ENCODE data around the gene PTGES. TPM values are rescaled to one million over a fixed set of nuclear protein-coding genes. Genes with fewer than 3 reads are reported as not detected.
A peak's percentile ranks its signal among the peaks of the same experiment; 100 is the strongest.

PTGES gene
- polyA plus RNA-seq, 1 experiment, result 17.0 TPM

GRCh38 chr9:129697656-129698253 is 55.1 kb downstream of the PTGES start:
- POLR2A ChIA-PET, result interaction anchor here (0.6 to 2.8 kb wide), 8 partner anchors 15 to 797 kb away, joined by 3 to 20 read pairs (median 4); partner anchors contain the start of gene ASB6
- no peak for TF ChIP-seq CTCF (IDR thresholded peaks at IDR 0.05; ENCODE audit: low read depth, low read length)
- Histone ChIP-seq H3K4me3 (ENCODE audit: low read depth, low read length) (peak overlapping the region; percentile 58), H3K27ac (ENCODE audit: low read depth, low read length) (peak overlapping the region; percentile 85), H3K9me3 (ENCODE audit: control insufficient read depth, insufficient read depth, low read length) (no peaks in the 10 kb centered on the region), H3K27me3 (ENCODE audit: control insufficient read depth, insufficient read depth, low read length) (no peaks in the 10 kb centered on the region)
- peak; percentile 29 for DNase-seq (ENCODE audit: low read depth, low spot score)
- CTCF ChIA-PET, result interaction anchor here (0.6 to 2.9 kb wide), 6 partner anchors 29 to 1432 kb away, joined by 3 to 27 read pairs (median 3); no protein-coding TSS in a partner anchor

DNA sequence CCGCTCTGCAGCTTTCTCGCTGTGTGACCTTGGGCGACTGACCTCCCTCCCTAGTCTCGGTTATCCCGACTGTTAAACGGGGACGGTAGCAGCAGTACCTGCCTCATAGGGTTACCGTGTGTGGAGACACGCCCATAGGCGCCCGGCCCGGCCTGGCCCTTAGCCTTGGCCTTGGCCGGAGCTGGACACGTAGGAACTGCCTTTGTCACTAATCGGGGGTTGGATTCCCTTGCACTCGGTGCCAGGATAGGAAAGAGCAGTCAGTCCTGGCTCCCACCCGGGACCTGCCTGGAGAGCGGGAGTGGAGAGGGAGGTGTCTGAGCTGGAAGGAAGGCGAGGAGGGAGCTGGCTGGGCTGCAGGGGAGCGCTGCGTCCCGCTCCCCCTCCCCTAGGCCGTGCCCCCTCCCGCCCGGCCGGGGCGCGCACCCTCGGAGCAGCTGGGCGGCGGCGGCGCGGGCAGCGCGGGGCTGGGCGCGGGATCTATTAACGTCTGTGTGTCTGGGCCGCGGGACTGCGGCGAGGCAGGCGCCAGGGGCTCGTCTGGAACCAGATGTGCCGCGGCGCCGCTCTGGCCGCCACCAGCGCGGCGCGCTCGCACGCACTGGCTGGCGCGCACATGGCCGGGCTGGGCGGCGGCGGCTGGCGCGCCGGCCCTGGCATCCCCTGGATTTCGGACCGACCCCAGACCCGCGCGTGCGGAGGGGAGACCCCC is 55.7 kb downstream of the PTGES start:
- Histone ChIP-seq H3K27ac (ENCODE audit: low read depth, low read length) (peak overlapping the region; percentile 85), H3K9me3 (ENCODE audit: control insufficient read depth, insufficient read depth, low read length) (no peaks in the 10 kb centered on the region), H3K4me3 (ENCODE audit: low read depth, low read length) (peak overlapping the region; percentile 58), H3K27me3 (ENCODE audit: control insufficient read depth, insufficient read depth, low read length) (no peaks in the 10 kb centered on the region)
- no peak for TF ChIP-seq CTCF (IDR thresholded peaks at IDR 0.05; ENCODE audit: low read depth, low read length)
- ChIA-PET CTCF (interaction anchor here (0.6 to 2.9 kb wide), 4 partner anchors 29 to 554 kb away, joined by 3 to 27 read pairs (median 5); no protein-coding TSS in a partner anchor), POLR2A (interaction anchor here (0.5 to 2.8 kb wide), 6 partner anchors 16 to 130 kb away, joined by 3 to 20 read pairs (median 6); partner anchors contain the start of gene ASB6)
- no peak for DNase-seq (ENCODE audit: low read depth, low spot score)

- ChIA-PET CTCF (interaction anchor here (1.1 kb wide), 1 partner anchor 31 kb away, joined by 4 read pairs; no protein-coding TSS in a partner anchor), POLR2A (interaction anchor here (1.9 to 2.8 kb wide), 2 partner anchors 17 to 30 kb away, joined by 5 to 20 read pairs; no protein-coding TSS in a partner anchor)
- Histone ChIP-seq H3K4me3 (ENCODE audit: low read depth, low read length) (no peak overlapping the region), H3K9me3 (ENCODE audit: control insufficient read depth, insufficient read depth, low read length) (no peaks in the 10 kb centered on the region), H3K27ac (ENCODE audit: low read depth, low read length) (no peak overlapping the region), H3K27me3 (ENCODE audit: control insufficient read depth, insufficient read depth, low read length) (no peaks in the 10 kb centered on the region)
- no peak for TF ChIP-seq CTCF (IDR thresholded peaks at IDR 0.05; ENCODE audit: low read depth, low read length)
- DNase-seq (ENCODE audit: low read depth, low spot score), result no peak
Observed at GRCh38 chr9:129695870-129696269, 57.0 kb downstream of the PTGES start.

GRCh38 chr9:129694243-129694646 is 58.6 kb downstream of the PTGES start:
- ChIA-PET CTCF (no interaction called here), POLR2A (no interaction called here)
- Histone ChIP-seq H3K4me3 (ENCODE audit: low read depth, low read length) (no peak overlapping the region), H3K9me3 (ENCODE audit: control insufficient read depth, insufficient read depth, low read length) (no peaks in the 10 kb centered on the region), H3K27me3 (ENCODE audit: control insufficient read depth, insufficient read depth, low read length) (no peaks in the 10 kb centered on the region), H3K27ac (ENCODE audit: low read depth, low read length) (no peak overlapping the region)
- DNase-seq (ENCODE audit: low read depth, low spot score), result no peak
- no peak for TF ChIP-seq CTCF (IDR thresholded peaks at IDR 0.05; ENCODE audit: low read depth, low read length)

GRCh38 chr9:129693741-129694140 is 59.1 kb downstream of the PTGES start:
- no peaks in the 10 kb centered on the region for H3K27me3 ChIP-seq (ENCODE audit: control insufficient read depth, insufficient read depth, low read length)
- DNase-seq (ENCODE audit: low read depth, low spot score), result no peak
- TF ChIP-seq CTCF (IDR thresholded peaks at IDR 0.05; ENCODE audit: low read depth, low read length), result no peak
- ChIA-PET CTCF (no interaction called here), POLR2A (no interaction called here)
- no peak overlapping the region for H3K4me3 ChIP-seq (ENCODE audit: low read depth, low read length)
- no peak overlapping the region for H3K27ac ChIP-seq (ENCODE audit: low read depth, low read length)
- no peaks in the 10 kb centered on the region for H3K9me3 ChIP-seq (ENCODE audit: control insufficient read depth, insufficient read depth, low read length)

All from AG04450 (cell line).